HG03442 (cell line): ENCODE measurements around the gene SUPT6H.
"Not testable (repeated sequence)": the region's sequence is repeated elsewhere in the genome, so short reads cannot be mapped to it uniquely, and the experiment has no call there.

ENCODE experiments used
- ATAC-seq: cut with Tn5 transposase; IDR thresholded peaks from one replicate; pipeline ENCODE4 v1.9.1; 2021; ENCODE audit warnings: mild to moderate bottlenecking, moderate library complexity; ENCODE audit not compliant: unreplicated experiment

SUPT6H gene

DNA sequence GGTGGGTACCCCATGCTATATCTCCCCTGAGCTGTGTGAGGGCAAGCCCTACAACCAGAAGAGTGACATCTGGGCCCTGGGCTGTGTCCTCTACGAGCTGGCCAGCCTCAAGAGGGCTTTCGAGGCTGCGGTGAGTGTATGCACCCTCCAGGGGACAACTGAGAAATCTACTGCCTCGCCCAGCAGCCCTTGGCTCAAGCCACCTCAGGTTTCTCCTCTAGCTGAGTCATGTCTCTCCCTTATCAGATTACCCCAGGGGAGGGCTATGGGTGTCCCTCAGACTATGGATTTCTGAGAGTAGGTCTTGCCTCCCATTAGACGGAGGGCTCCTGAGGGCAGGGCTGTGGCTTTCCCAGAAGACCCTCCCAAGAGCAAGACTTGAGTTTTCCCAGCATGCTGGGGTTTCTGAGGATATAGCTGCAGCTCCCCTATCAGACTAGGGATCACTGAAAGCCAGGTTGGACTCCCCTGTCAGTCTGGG is 73.3 kb downstream of the SUPT6H start:
- ATAC-seq: no peak

DNA sequence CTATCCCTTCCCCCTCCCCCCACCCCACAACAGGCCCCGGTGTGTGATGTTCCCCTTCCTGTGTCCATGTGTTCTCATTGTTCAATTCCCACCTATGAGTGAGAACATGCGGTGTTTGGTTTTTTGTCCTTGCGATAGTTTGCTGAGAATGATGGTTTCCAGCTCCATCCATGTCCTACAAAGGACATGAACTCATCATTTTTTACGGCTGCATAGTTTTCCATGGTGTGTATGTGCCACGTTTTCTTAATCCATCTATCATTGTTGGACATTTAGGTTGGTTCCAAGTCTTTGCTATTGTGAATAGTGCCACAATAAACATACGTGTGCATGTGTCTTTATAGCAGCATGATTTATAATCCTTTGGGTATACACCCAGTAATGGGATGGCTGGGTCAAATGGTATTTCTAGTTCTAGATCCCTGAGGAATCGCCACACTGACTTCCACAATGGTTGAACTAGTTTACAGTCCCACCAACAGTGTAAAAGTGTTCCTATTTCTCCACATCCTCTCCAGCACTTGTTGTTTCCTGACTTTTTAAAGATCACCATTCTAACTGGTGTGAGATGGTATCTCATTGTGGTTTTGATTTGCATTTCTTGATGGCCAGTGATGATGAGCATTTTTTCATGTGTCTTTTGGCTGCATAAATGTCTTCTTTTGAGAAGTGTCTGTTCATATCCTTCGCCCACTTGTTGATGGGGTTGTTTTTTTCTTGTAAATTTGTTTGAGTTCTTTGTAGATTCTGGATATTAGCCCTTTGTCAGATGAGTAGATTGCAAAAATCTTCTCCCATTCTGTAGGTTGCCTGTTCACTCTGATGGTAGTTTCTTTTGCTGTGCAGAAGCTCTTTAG is 74.1 kb downstream of the SUPT6H start:
- not testable (repeated sequence) for ATAC-seq

DNA sequence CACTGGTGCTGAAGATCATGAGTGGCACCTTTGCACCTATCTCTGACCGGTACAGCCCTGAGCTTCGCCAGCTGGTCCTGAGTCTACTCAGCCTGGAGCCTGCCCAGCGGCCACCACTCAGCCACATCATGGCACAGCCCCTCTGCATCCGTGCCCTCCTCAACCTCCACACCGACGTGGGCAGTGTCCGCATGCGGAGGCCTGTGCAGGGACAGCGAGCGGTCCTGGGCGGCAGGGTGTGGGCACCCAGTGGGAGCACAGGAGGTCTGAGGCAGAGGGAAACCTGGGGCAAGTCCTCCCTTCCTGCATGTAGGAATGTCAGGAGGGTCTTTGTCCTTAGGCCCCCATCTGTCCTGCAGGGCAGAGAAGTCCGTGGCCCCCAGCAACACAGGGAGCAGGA is 75.3 kb downstream of the SUPT6H start:
- no peak for ATAC-seq

GRCh38 chr17:28737770-28738679 is 76.0 kb downstream of the SUPT6H start:
- peak; percentile 48 for ATAC-seq

GRCh38 chr17:28738680-28739384 is 76.8 kb downstream of the SUPT6H start:
- ATAC-seq: no peak

GRCh38 chr17:28740406-28741357 is 78.7 kb downstream of the SUPT6H start:
- no peak for ATAC-seq

GRCh38 chr17:28741358-28742349 is 79.6 kb downstream of the SUPT6H start:
- ATAC-seq: no peak

GRCh38 chr17:28743243-28744103 is 81.5 kb downstream of the SUPT6H start, which contains the start of gene TRAF4:
Gene TRAF4, plus strand, starts transcription at chr17:28744011. Its CDS starts 102 bp downstream, at chr17:28744113.
- peak; percentile 58 for ATAC-seq

DNA sequence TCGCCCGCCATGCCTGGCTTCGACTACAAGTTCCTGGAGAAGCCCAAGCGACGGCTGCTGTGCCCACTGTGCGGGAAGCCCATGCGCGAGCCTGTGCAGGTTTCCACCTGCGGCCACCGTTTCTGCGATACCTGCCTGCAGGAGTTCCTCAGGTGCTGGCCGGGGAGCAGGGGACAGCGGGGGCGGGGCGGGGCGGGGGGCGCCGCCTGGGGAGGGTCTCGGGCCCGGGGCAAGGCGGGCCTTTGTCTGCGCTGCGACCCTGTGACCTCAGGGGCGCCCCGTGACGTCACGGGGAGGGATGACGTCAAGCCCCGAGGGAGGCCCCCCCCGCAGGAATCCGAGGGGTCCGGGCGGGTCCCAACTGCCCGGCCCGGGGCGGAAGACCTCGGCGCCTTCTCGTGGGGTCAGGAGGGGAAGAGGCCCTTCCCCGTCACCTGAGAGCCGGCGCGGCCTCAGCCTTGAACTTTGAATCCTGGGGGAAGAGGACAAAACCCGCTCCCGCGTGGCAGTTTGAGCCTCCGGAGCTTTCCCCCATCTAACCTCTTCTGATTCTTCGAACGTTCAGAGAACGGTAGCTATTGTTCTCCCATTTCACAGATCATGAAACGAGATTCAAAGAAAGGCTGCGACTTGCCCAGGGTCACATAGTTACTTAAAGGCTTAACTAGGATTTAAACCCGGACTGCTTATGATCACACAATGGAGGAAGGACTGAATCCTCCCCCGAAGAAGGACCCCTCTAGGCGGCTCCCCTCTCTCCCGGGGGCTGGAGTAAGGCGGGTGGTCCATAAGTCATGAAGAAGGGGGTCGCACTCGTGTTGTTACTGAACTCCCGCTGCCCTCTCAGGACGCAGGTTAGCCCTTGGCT is 82.3 kb downstream of the SUPT6H start:
- peak; percentile 23 for ATAC-seq

DNA sequence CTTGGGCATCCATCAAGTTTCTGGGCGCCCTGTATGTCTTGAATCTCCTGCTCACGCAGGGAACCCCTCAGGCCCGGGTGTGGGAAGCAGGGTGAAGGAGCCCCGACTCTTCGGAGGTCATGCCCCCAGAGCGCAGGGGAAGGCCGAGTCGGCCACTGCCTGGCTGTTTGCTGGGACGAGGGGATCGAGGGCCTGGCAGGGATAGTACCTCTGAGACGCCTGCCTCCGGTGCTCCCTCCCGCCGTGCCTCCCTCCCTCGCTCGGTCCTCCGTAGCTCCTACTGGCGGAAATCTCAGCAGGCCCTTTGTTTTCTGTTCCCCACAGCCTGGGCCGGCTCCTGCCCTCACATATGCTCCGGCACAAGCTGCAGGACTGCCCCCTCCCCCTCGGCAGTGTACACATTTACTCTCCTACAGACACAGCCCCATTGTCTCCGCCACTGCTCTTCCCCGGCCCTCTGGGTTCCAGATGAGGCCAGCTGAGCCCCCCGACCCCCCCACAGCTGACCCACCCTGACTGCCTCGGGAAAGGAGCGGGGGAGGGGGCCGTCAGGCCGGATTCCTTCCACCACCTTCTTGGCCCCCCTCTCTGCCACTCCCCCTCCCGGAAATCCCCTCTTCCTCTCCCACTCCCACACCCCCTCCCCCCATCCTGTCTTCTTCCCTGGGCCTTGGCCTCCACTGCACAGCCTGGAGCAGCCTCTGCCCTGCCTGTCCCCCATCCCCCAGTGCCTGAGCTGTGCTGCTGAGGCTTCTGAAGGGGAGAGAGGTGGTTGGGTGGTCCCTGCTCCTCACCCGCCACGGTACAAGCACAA is 83.2 kb downstream of the SUPT6H start:
- ATAC-seq: no peak

DNA sequence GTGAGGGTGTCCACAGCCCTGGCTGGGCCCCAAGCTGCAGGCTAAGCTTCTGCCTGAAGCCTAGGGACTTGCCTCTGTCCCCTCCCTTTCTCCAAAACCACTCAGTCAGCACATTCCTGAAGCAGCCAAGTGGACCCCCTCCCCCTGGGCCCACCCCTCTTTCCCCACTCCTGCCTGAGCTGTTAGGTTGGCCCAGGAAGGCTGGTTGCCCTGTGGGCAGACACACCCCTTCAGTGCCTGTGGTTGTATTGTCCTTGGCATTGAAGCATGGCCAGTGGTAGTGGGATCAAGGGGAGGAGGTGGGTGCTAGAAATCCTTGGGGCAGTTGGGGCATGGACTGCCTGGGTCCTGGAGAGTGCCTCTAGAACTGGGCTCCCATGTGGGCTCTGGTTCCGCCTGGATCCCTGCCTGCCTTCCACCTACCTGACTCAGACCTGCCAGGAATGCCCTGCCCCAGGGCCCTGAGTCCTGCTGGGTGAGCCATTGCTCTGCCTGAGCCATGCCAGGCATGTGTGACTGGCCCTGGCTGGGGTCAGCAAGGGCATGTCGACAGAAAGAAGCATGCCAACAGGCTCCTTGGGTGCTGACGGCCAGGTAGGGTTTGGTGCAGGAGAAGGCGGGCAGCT is 83.9 kb downstream of the SUPT6H start:
- ATAC-seq: no peak

- no peak for ATAC-seq
Measured at GRCh38 chr17:28746611-28747050, 84.6 kb downstream of the SUPT6H start.

GRCh38 chr17:28747051-28747691 is 85.2 kb downstream of the SUPT6H start:
- ATAC-seq: no peak

DNA sequence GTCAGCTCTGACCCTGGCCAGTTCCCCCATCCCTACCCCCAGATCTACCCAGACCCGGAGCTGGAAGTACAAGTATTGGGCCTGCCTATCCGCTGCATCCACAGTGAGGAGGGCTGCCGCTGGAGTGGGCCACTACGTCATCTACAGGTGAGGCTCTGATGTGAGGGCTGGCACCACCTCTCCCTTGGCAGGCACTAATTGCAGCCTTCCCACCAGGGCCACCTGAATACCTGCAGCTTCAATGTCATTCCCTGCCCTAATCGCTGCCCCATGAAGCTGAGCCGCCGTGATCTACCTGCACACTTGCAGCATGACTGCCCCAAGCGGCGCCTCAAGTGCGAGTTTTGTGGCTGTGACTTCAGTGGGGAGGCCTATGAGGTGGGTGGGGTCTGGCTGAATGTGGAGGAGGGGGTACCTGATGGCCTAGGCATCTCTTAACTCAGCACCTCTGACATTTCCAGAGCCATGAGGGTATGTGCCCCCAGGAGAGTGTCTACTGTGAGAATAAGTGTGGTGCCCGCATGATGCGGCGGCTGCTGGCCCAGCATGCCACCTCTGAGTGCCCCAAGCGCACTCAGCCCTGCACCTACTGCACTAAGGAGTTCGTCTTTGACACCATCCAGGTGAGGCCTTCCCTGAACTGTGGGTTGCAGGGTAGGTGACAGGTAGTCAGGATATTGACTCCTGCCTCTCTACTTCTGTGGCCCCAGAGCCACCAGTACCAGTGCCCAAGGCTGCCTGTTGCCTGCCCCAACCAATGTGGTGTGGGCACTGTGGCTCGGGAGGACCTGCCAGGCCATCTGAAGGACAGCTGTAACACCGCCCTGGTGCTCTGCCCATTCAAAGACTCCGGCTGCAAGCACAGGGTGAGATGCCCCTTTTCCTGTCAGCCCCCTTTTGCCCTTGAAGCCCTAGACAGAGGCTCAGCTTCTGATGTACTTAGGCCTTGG is 86.1 kb downstream of the SUPT6H start:
- no peak for ATAC-seq
